ENCODE measurements around the gene MPI.

- TF ChIP-seq ZNF274 (IDR thresholded peaks at IDR 0.05; ENCODE audit: low read depth, low read length): no peak
- no peak for TF ChIP-seq SUZ12 (IDR thresholded peaks at IDR 0.05; ENCODE audit: extremely low read depth, insufficient read depth, insufficient read length)
These were observed 19.2 kb upstream of the MPI start for GRCh38 chr15:74870436-74871215.
